Measurements from ENCODE around the gene DDR1.
A peak's percentile ranks its signal among the peaks of the same experiment; 100 is the strongest.
"Not testable (repeated sequence)": the region's sequence is repeated elsewhere in the genome, so short reads cannot be mapped to it uniquely, and the experiment has no call there.

DDR1 gene

GRCh38 chr6:30883685-30884520 lies at the start of gene DDR1:
DDR1 (plus strand) TSS chr6:30884519; CDS start chr6:30888730, 4,211 bp downstream.
- peak; percentile 87 for DNase-seq

- no peak for DNase-seq
Measured at GRCh38 chr6:30834646-30835045, 49.7 kb upstream of the DDR1 start.

GRCh38 chr6:30835576-30835975 lies 48.7 kb upstream of the DDR1 start:
- DNase-seq: no peak

DNA sequence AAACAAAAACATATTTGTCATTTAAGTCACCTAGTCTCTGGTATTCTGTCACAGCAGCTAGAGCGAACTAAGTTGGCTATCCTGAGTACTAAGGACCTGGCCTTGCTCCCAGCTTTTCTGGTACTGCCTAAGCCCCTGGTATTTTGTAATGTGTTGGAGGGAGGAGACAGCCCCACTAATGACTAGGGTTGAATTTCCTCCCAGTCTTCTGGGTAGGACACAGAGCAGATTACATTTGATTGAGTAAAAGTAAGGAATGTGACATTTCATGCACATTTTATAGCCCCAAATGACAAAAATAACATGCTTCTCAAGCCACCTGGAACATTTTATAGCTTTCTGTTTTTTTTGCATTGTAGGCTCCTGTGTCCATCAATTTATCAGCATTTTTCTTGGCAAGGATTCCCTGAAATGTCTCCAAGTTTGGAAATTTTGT lies 47.9 kb upstream of the DDR1 start:
- peak; percentile 53 for DNase-seq

DNA sequence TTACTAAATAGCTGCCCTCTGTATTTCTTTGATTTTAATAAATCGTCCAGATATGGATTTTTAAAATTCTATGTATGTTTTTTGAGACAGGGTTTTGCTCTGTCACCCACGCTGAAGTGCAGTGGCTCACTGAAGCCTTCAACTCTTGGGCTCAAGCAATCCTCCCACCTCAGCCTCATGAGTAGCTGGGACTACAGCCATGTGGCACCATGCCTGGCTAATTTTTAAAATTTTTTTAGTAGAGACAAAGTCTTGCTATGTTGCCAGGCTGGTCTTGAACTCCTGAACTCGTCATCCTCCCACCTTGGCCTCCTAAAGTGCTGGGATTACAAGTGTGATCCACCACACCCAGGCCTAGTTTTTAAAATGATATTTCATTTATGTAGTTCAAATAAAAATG lies 47.4 kb upstream of the DDR1 start:
- no peak for DNase-seq

DNA sequence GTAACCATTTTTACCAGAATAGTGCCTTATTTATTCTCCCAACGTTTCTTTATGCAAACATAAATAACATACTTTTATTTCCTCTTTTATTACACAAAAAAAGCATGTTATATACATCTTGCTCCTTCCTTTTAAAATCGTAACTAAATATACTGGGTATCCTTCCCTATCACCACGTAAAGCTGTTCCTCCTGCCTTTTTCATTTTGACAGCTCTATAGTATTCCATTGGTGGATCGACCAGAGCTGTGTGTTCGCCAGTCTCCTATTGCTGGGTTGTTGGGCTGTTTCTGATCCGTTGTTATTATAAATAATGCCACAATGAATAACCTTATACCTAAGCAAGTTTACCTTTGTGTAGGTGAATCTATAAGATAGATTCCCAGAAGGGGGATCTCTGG lies 46.9 kb upstream of the DDR1 start:
- DNase-seq: no peak

DNA sequence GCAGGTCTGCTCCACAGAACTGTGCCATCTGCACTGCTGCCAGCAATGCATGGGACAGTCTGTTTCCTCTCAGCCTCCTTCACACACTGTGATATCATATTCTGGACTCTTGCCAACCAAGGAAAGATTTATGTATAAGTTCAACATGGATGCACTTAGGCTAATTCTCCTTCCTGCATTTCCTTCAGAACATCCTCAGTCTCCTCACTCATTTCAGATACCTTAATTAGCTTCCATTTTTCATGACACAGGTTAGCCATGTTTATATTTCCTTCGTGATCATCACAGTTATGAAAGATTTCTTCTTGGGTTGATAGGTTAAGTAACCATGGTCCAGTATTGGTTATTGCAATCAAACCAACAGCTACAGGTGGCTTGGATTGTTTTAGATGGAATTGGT lies 46.4 kb upstream of the DDR1 start:
- no peak for DNase-seq

DNA sequence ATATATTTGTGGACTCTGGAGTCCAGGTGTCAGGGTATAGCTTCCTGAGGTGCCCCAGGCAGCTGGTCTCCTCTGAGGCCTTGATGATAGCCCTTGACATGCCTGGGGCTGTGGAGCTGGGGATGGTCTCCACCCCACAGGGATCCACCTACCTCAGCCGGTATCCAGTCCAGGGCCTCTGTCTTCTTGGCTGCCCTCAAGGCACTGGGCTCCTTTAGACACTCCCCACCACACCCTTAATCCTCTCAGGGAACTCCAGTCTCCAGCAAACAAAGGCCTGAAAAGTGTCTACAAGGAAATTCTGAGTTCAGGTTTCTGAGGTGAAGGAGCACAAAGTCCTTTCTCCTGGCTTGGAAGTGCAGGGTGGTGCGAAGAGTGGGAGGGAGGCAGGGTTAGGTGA lies 44.6 kb upstream of the DDR1 start:
- no peak for DNase-seq

- DNase-seq: no peak
Measured at GRCh38 chr6:30840084-30840934, 44.0 kb upstream of the DDR1 start.

- no peak for DNase-seq
Measured at GRCh38 chr6:30840935-30841643, 43.2 kb upstream of the DDR1 start.

DNA sequence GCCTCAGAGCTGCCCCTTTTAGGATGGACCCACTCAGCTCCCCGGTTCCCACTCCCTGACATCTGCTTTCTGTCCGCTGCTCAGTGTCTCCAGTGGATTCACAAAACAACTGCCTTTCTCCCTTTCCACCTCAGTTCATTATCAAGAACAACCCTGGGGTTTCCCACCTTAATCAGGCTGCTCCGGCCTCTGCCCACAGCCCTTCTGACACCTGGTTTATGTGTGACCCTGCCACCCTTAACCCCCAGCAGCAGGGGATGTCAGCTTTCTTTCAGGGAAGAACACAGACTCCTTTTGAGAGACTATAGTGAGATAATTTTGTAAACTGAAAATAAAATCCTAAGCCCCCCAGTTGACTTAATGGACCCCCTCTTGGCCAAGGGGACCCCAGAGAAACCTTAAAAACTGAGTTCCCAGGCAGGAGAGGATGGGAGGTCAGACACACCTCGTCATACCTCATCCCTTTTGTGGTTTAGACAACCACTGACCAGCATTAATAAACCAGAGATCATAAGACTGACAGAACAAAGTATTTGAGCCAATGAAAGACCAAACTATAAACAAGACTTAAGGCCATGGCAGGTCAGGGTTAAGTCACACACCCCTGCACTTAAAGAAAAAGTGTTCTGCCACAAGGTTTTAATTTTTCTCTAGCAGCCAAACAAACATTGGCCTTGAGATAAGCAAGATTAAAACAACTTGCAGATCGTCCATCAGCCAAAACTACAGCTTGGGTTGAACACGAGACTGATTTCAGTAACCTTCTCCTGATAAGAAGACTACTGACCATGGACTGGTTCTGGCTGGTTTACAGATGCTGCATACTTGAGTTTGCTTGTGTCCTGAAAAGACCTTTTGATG lies 42.4 kb upstream of the DDR1 start:
- no peak for DNase-seq

DNA sequence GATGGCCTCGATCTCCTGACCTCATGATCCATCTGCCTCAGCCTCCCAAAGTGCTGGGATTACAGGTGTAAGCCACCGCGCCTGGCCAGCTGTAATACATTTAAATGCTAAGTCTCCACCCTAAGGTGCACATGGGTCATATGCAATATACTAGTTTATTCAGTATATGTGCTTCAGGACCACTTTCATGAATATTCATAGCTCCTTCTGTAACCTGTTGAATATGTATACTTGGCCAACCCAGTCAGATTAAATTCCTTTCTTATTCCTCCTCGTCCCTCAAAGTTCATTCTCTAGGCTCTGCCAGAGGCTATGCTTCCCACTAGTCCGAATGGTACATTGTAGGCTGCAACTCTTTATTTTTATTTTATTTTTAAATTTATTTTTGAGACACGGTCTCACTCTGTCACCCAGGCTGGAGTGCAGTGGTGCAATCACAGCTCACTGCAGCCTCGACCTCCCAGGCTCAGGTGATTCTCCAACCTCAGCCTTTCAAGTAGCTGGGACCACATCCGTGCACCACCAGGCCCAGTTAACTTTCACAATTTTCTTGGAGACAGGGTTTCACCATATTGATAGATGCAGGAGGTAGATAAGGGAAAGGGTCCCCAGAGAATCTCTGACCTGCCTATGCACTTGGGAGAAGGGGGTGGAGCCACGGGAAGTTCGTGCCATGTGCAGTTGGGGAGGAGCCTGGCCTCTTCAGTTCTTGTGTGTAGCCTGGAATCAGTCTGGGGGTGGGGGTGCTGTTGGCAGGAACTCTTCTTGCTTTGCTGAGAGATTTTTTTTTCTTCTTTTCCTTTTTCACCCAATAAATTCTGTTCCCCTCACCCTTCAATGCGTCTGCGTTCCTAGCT lies 41.3 kb upstream of the DDR1 start:
- DNase-seq: no peak

- DNase-seq: no peak
Measured at GRCh38 chr6:30843611-30843998, 40.7 kb upstream of the DDR1 start.

DNA sequence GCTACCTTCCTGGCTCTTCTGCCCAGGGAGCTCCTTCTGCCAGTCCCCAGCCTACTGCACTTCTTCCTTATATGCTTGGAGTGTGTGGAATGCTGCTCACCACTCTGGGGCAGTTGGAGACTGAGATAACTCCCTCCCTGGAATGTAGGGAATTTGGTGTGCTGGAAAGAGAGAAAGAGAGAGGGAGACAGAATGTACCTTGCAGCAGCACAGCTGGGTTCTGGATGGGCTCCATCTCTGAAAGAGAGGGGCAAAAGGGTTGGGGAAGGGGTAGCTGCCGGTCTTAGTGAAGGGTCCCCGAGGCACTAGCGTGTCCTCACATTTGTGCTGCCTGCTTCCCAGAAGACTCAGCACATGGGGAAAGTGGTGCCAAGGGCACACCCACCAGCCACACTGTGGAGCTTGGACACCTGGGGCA lies 40.2 kb upstream of the DDR1 start:
- no peak for DNase-seq

DNA sequence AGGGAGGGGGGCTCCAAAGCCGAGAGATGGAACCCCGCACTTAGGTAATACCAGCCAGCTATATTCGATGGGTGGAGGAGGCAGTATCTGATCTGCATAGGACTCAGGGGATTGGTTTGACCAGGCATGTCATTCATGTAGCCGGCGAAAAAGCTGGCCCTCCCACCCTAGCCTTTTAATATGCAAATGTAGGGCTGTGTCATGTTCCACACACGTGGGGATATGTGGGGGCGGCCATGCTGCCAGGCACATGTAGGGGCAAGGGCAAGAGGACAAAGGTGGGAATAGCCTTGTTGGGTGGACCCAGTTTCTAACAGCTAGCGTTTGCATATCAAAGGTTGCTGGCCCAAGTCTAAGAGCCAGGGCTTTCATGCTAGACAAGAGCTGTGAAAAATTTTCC lies 39.1 kb upstream of the DDR1 start:
- no peak for DNase-seq

GRCh38 chr6:30847421-30847970 lies 36.8 kb upstream of the DDR1 start:
- no peak for DNase-seq

DNA sequence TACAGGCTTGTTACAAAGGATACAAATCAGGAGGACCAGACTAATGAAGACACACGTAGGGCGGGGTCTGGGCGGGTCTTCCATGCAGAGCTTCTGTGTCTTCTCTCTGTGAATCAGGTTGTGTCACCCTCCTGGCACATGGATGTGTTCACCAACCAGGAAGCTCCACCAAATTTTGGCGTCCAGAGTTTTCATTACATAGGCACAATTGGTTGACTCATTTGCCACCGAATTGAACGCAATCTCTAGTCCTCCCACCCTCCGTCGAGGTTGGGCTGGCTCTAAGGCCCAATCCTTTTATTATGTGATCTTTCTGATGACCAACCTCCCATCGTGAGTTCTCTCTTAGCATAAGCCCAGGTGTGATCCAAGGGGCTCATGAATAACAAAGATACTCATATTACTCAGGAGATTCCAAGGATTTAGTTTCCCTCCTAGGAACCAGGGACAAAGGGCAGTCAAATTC lies 36.3 kb upstream of the DDR1 start:
- no peak for DNase-seq

DNA sequence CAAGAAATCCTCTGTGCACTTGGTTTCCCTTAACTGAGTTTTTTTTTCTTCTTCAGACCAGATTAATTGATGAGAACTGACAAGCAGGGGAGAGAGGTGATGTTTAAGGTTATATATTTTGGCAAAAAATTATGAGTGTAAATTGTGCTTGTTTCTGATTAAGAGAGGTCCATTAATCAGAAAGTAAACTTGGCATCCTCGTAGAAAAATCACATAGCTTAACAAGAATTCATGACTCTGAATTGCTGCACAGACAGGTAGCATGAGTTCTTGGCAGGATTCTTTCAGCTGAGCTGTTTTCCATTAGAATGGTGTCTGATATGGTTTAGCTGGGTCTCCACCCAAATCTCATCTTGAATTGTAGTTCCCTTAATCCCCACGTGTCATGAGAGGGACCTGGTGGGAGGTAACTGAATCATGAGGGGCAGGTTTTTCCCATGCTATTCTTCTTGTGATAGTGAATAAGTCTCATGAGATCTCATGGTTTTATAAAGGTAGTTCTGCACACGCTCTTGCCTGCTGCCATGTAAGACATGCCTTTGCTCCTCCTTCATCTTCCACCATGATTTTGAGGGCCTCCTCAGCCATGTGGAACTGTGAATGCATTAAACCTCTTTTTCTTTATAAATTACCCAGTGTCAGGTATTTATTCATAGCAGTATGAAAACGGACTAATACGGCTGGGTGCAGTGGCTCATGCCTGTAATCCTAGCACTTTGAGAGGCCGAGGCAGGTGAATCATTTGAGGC lies 34.2 kb upstream of the DDR1 start:
- DNase-seq: no peak

- DNase-seq: not testable (repeated sequence)
Measured at GRCh38 chr6:30852459-30852858, 31.9 kb upstream of the DDR1 start.
